Breast epithelium (tissue), 4 donors: ENCODE measurements around the gene SETDB1. TPM values are rescaled to one million over a fixed set of nuclear protein-coding genes. Genes with fewer than 3 reads are reported as not detected.

Source experiments
- DNase-seq, 2 donors: peaks; one replicate each; pipeline ENCODE4 v3.0.0-alpha.2; 2019; ENCODE audit warnings: low spot score in 2 of 2
- H3K27ac ChIP-seq, 2 donors: fragments of 200-600 bp; sonication (generic) in 1 of 2; one replicate each; pipeline ENCODE4 v1.5.1; 2016 to 2019; ENCODE audit warnings: mild to moderate bottlenecking in 1 of 2
- H3K27me3 ChIP-seq, 2 donors: fragments of 200-600 bp; sonication (generic) in 1 of 2; one replicate each; pipeline versions ENCODE4 v1.5.1 to v1.6.0; 2017 to 2019; ENCODE audit warnings: control low read depth in 1 of 2, mild to moderate bottlenecking in 1 of 2
- H3K36me3 ChIP-seq: fragments of 200-600 bp; one replicate; pipeline ENCODE4 v1.5.1; 2019
- H3K4me1 ChIP-seq, 2 donors: fragments of 200-600 bp; sonication (generic); one replicate each; pipeline ENCODE4 v1.5.1; 2016 to 2019; ENCODE audit warnings: control low read depth in 1 of 2
- H3K4me3 ChIP-seq, 3 donors: fragments of 200-600 bp; sonication (generic); 1 replicate in 2 of 3; 2 replicates in 1 of 3; pipeline ENCODE4 v1.5.1; 2016 to 2019; ENCODE audit warnings: mild to moderate bottlenecking in 3 of 3, moderate library complexity in 2 of 3
- H3K9me3 ChIP-seq, 2 donors: fragments of 200-600 bp; sonication (generic) in 1 of 2; one replicate each; pipeline ENCODE4 v1.5.1; 2016 to 2019; ENCODE audit warnings: control low read depth in 1 of 2
- POLR2A ChIP-seq: fragments of 450-650 bp; IDR thresholded peaks from one replicate; pipeline ENCODE4 v1.6.1; 2016; ENCODE audit warnings: antibody characterized with exemption, mild to moderate bottlenecking, moderate library complexity
- POLR2AphosphoS5 ChIP-seq, 3 donors: sonication (generic); formaldehyde crosslinking; IDR thresholded peaks; one replicate each; pipeline ENCODE4 v1.6.1; 2017; ENCODE audit warnings: antibody characterized with exemption in 3 of 3
- intact Hi-C: fragments of 100-400 bp; cut with DNase I; formaldehyde crosslinking; loops from one replicate; pipeline ENCODE4 v1.15.1; 2023; ENCODE audit warnings: low total_unique reads
- total RNA-seq, 3 donors: library from RNA; depleted of rRNA; stranded (reverse); fragments of >200 nt; gene quantifications; one replicate each; pipeline ENCODE4 v1.1.0, GENCODE V29; 2016
- TF ChIP-seq, protein P1 (sequence below), 3 donors: fragments of 450-650 bp; IDR thresholded peaks; one replicate each; pipeline ENCODE4 v1.5.1; 2016 to 2017; ENCODE audit warnings: antibody characterized with exemption in 3 of 3, mild to moderate bottlenecking in 3 of 3, moderate library complexity in 3 of 3

The SETDB1 gene
- total RNA-seq, 3 donors from 2014 or later, result 33.4 to 44.6 (median 41.0) TPM

DNA sequence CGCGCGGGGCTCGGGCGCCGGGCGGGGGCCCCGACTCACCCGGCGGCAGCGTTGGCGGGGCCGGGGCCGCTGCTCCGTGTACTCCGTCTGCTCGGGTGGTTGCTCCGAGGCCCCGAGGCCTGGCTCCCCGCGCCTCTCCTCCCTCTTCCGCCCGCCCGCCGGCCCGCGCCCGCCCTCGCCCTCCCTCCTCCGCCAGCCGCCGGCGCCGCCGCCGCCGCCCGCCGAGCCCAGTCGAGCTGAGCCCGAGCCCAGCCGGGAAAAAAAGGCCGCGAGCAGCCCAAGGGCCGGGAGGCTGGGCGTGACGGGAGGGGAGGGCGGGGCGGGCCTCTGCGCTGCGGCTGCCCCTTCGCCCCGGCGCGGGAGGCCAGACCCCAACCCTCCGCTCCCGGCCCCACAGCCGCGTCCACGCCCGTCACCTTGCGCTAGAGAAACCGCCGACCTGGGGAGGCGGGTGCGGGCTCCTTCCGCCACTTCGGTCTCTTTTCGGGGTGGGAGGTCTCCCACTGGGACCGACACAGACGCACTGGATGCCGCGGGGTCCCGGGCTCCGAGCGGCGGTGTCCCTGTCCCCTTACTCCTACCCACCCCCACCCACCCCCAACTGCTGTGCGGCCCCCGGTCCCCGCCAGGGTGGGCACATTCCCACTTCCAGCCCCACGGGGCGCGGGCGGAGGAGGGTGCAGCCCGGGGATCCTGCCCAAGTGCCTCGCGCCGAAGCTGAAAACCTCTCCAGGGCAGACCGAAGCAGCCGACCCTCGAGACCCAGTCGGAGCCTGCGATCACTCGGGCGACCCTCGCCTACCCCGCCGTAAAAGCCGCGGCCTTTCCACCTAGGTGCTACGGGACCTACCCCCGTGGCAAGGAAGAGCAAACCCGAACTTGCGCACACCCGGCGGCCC, 48.7 kb downstream of the SETDB1 start, which contains the start of gene CERS2:
Gene CERS2 (minus strand): TSS at position 256 of the 899 bp plus-strand sequence. CDS start 5,745 bp downstream, outside the sequence.
- Histone ChIP-seq H3K4me3 (peak within 1 kb of the TSS; percentile 74 to 96 (median 86)), H3K27me3 (no peaks in the 10 kb centered on the region), H3K9me3 (no peaks in the 10 kb centered on the region), H3K4me1 (peaks cover 6 to 18% of the 10 kb centered on the region in 2 donors), H3K27ac (peak within 1 kb of the TSS; percentile 89 to 99), H3K36me3 (no peaks in the 10 kb centered on the region)
- intact Hi-C loops, result no loop called here
- TF ChIP-seq POLR2A, result no peak
- TF ChIP-seq, protein P1, sequence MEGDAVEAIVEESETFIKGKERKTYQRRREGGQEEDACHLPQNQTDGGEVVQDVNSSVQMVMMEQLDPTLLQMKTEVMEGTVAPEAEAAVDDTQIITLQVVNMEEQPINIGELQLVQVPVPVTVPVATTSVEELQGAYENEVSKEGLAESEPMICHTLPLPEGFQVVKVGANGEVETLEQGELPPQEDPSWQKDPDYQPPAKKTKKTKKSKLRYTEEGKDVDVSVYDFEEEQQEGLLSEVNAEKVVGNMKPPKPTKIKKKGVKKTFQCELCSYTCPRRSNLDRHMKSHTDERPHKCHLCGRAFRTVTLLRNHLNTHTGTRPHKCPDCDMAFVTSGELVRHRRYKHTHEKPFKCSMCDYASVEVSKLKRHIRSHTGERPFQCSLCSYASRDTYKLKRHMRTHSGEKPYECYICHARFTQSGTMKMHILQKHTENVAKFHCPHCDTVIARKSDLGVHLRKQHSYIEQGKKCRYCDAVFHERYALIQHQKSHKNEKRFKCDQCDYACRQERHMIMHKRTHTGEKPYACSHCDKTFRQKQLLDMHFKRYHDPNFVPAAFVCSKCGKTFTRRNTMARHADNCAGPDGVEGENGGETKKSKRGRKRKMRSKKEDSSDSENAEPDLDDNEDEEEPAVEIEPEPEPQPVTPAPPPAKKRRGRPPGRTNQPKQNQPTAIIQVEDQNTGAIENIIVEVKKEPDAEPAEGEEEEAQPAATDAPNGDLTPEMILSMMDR (IDR thresholded peaks at IDR 0.05), result no peak
- peak in 1 of 3 donors; percentile 12 for TF ChIP-seq POLR2AphosphoS5 (IDR thresholded peaks at IDR 0.05)
- DNase-seq, result peak; percentile 66 to 84

DNA sequence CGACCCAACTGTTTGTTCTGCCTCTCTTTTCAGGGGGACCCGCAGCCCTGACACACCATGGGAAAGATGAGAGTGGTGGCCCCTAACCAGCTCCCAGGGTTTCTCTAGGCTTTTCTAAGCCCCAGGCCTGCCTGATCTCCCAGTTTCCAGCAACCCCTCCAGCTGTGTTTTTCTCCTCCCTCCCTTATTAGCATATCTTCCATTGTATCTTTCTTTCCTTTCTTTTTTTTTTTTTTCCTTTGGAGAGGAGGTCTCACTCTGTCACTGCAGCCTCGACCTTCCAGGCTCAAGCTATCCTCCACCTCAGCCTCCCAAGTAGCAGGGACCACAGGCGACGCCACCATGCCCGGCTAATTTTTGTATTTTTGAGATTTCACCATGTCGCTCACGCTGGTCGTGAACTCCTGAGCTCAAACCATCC, 50.2 kb downstream of the SETDB1 start:
- H3K27ac ChIP-seq, result peak overlapping the region in 1 of 2 donors; percentile 67
- TF ChIP-seq, protein P1 (IDR thresholded peaks at IDR 0.05), result no peak
- no peak for TF ChIP-seq POLR2A
- no peak for TF ChIP-seq POLR2AphosphoS5 (IDR thresholded peaks at IDR 0.05)
- intact Hi-C loops, result no loop called here
- no peak overlapping the region for H3K4me3 ChIP-seq
- H3K9me3 ChIP-seq, result no peaks in the 10 kb centered on the region
- H3K27me3 ChIP-seq, result no peaks in the 10 kb centered on the region
- peaks cover 6 to 20% of the 10 kb centered on the region in 2 donors for H3K4me1 ChIP-seq
- no peaks in the 10 kb centered on the region for H3K36me3 ChIP-seq
- no peak for DNase-seq

DNA sequence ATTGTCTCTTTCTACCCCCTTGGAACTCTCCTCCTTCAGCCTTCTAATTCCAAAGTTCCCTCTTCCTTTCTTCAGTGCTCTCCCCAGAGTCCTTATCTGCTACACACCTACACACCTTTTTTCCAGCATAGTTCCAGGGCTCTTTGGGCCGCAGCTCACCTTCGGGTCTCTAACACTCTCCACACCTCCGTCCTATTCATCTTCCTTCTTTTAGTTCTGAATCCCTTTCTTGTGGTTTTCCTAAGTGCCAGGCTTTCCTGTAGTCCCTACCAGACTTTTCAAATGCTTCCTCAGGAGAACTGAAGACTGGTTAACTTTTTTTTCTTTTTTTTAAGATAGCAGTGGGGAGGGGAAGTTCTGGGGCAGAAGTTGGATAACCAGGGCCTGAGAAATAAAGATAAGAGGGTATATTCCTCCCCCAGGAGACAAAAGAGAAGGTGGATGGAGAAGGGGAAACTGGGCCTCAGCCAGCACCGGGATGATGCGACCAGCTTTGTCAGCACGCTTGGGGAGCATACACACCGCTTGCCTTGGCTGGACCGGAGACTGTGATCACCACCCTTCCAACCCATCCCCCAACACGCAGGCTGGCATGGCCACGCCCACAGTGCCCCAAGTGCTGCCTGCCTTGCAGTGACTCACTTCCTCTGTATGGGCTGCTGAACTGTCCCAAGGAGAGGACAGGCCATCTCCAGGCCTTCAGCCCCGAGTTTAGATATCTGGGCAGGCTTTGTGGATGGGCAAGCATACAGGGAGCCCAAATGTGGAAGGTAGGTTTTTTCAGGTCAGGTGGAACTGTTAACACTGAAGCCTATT, 50.9 kb downstream of the SETDB1 start:
- Histone ChIP-seq H3K27ac (peak overlapping the region; percentile 62 to 67), H3K36me3 (no peaks in the 10 kb centered on the region), H3K4me1 (peaks cover 4 to 19% of the 10 kb centered on the region in 2 donors), H3K4me3 (no peak overlapping the region), H3K27me3 (no peaks in the 10 kb centered on the region), H3K9me3 (no peaks in the 10 kb centered on the region)
- TF ChIP-seq POLR2AphosphoS5 (IDR thresholded peaks at IDR 0.05) (peak in 2 of 3 donors; percentile 44 to 53), POLR2A (no peak)
- peak; percentile 76 to 85 for DNase-seq
- intact Hi-C loops, result no loop called here

DNA sequence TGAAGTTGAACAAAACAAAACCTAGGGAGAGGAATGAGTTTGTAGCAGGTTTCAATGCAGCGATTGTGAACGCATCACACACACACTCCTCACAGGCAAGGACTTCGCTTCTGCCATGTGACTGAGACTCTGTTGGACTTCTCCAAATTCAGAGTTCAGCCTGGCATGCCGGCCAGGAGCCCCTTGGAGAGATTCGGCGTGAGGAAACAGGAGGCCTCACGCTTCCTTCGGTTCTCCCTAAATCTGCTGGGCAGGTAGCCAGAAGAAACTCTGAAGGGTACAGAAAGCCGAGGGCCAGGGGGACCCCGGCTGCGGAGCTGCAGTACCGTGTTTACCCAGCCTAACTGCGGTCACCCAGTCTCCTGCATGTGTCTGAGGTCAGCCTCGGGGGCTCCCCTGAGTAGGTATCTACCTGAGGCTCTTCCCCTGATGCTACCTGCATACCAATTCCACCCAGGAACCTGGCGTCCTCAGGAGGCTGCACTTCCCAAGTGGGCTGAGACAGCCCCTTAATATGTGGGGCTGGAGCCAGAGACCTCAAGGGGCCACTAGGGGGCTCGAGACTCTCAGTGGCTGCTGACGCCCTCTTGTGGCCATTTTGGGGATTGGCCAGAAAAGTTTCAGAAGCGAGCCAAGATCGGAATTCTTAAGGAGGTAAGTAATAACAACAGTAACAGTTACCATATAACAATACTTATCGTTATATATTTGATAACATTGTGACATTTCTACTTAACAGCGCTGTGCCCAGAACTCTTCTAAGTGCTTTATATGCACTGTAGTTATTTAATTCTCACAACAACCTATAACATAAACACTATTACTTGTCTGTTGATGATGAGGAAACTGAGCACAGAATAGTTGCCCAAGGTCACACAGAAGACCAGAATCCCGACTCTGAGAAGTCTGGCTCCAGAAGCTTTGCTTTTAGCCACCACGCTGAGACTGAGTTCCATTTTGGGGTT, 53.2 kb downstream of the SETDB1 start:
- H3K4me1 ChIP-seq, result peaks cover 6 to 9% of the 10 kb centered on the region in 2 donors
- no peaks in the 10 kb centered on the region for H3K36me3 ChIP-seq
- peak overlapping the region; percentile 9 to 37 (median 24) for H3K4me3 ChIP-seq
- no peaks in the 10 kb centered on the region for H3K27me3 ChIP-seq
- TF ChIP-seq POLR2AphosphoS5 (IDR thresholded peaks at IDR 0.05) (peak in 2 of 3 donors; percentile 30 to 40), POLR2A (no peak)
- TF ChIP-seq, protein P1 (IDR thresholded peaks at IDR 0.05), result peak; percentile 94 to 99 (median 99)
- peak overlapping the region; percentile 68 to 73 for H3K27ac ChIP-seq
- H3K9me3 ChIP-seq, result no peaks in the 10 kb centered on the region
- intact Hi-C loops, result loop anchor here (5.0 kb wide), 1 partner anchor 863 kb away; no protein-coding TSS in a partner anchor
- peak; percentile 84 to 85 for DNase-seq
